ENCODE data around the gene SETMAR. TPM values are rescaled to one million over a fixed set of nuclear protein-coding genes. Genes with fewer than 3 reads are reported as not detected.

Gene SETMAR
- total and polyA plus RNA-seq, 7 donors = 6.3 to 16.5 (median 9.4) TPM

DNA sequence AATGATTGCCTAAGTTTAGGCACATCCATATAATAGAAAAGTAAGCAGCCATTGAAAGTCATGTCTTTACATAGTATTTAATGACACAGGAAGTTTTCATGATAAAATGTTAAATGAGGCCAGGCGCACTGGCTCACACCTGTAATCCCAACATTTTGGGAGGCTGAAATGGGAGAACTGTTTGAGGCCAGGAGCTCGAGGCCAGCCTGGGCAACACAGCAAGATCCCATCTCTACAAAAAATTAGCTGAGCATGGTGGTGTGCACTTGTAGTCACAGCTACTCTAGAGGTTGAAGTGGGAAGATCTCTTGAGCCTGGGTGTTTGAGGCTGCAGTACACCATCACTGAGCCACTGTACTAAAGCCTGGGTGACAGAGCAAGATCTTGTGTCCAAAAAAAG lies 59.4 kb downstream of the SETMAR start:
- DNase-seq (no peak), ATAC-seq (no peak)
- H3K4me1 ChIP-seq = no peaks in the 10 kb centered on the region
- no peak overlapping the region for H3K27ac ChIP-seq
- H3K9me3 ChIP-seq = no peaks in the 10 kb centered on the region
- H3K36me3 ChIP-seq (ENCODE audit: insufficient read depth in 1 of 2, low read depth in 1 of 2) = peaks cover 0 to 7% of the 10 kb centered on the region in 2 donors
- no peak overlapping the region for H3K4me3 ChIP-seq
- H3K27me3 ChIP-seq (ENCODE audit: insufficient read depth in 3 of 3, low read length in 2 of 3) = no peaks in the 10 kb centered on the region
- TF ChIP-seq, protein P1, sequence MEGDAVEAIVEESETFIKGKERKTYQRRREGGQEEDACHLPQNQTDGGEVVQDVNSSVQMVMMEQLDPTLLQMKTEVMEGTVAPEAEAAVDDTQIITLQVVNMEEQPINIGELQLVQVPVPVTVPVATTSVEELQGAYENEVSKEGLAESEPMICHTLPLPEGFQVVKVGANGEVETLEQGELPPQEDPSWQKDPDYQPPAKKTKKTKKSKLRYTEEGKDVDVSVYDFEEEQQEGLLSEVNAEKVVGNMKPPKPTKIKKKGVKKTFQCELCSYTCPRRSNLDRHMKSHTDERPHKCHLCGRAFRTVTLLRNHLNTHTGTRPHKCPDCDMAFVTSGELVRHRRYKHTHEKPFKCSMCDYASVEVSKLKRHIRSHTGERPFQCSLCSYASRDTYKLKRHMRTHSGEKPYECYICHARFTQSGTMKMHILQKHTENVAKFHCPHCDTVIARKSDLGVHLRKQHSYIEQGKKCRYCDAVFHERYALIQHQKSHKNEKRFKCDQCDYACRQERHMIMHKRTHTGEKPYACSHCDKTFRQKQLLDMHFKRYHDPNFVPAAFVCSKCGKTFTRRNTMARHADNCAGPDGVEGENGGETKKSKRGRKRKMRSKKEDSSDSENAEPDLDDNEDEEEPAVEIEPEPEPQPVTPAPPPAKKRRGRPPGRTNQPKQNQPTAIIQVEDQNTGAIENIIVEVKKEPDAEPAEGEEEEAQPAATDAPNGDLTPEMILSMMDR (IDR thresholded peaks at IDR 0.05) = no peak
- 95 to 97% (median 95%) methylated on average over 2 of the region's 2 CpGs for WGBS, 3 donors
- intact Hi-C loops (cut with DNase I) = no loop called here

Other genes with a start within 250 kb of the SETMAR start
- 1 to 10 TPM; 4.6 to 6.4 (median 5.1) TPM for gene SUMF1, start 163.9 kb downstream of the SETMAR start, total RNA-seq
- gene SUMF1, start 163.9 kb downstream of the SETMAR start, polyA plus RNA-seq = 1 to 10 TPM; 3.0 to 7.6 (median 5.0) TPM
- gene ITPR1, start 190.0 kb downstream of the SETMAR start, total RNA-seq = 1 to 10 TPM; 6.2 to 9.2 (median 8.3) TPM
- 1 to 10 TPM; 4.4 to 9.2 (median 9.0) TPM for gene ITPR1, start 190.0 kb downstream of the SETMAR start, polyA plus RNA-seq